K562 treated with DMSO at 1 percent for 12 hours (cell line): ENCODE results near the gene HMGB4. TPM values are rescaled to one million over a fixed set of nuclear protein-coding genes. Genes with fewer than 3 reads are reported as not detected.

Source experiments
- total RNA-seq: library from RNA; unstranded; fragments of 300-600 nt; gene quantifications from 2 replicates; pipeline ENCODE4 v1.2.3, GENCODE V29; 2022; ENCODE audit not compliant: insufficient read depth

The HMGB4 gene, protein sequence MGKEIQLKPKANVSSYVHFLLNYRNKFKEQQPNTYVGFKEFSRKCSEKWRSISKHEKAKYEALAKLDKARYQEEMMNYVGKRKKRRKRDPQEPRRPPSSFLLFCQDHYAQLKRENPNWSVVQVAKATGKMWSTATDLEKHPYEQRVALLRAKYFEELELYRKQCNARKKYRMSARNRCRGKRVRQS
- total RNA-seq, result not detected in 2 replicates

DNA sequence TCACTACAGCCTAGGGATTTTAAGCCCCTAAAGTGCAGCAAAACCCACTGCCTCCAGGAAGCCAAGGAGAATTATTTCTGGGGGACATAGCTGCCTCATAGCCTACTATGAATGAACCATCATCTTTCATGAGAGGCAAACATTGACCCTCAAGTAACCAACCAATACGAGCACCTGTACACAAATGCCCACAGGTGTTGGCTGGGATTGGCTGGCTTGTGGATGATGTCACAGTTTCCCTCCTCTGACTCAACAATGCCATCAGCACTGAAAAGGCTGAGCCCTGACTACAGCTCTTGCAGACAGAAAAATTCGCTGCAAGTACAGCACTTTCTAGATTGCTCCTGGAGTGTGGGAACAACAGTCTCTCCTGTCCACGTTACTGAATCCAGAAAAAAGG lies at the start of gene HMGB4:
HMGB4 (plus strand) TSS at position 301 of the 400 bp plus-strand sequence. CDS start 113 bp downstream, outside the sequence.

